HG02588 (cell line): Measurements from ENCODE around the gene GIT2.
A peak's percentile ranks its signal among the peaks of the same experiment; 100 is the strongest.
"Not testable (repeated sequence)": the region's sequence is repeated elsewhere in the genome, so short reads cannot be mapped to it uniquely, and the experiment has no call there.

Experiments
- ATAC-seq: cut with Tn5 transposase; IDR thresholded peaks from one replicate; pipeline ENCODE4 v1.9.1; 2021; ENCODE audit warnings: mild to moderate bottlenecking, moderate library complexity; ENCODE audit not compliant: unreplicated experiment

GIT2 gene

GRCh38 chr12:109896188-109896587 is 100.0 kb downstream of the GIT2 start:
- no peak for ATAC-seq

- no peak for ATAC-seq
These were observed 101.2 kb downstream of the GIT2 start for GRCh38 chr12:109894939-109895338.

GRCh38 chr12:109893261-109893995 is 102.7 kb downstream of the GIT2 start:
- no peak for ATAC-seq

- peak; percentile 62 for ATAC-seq
These were observed 103.4 kb downstream of the GIT2 start for GRCh38 chr12:109892748-109893147.

GRCh38 chr12:109892165-109892715 is 103.9 kb downstream of the GIT2 start:
- ATAC-seq = no peak

DNA sequence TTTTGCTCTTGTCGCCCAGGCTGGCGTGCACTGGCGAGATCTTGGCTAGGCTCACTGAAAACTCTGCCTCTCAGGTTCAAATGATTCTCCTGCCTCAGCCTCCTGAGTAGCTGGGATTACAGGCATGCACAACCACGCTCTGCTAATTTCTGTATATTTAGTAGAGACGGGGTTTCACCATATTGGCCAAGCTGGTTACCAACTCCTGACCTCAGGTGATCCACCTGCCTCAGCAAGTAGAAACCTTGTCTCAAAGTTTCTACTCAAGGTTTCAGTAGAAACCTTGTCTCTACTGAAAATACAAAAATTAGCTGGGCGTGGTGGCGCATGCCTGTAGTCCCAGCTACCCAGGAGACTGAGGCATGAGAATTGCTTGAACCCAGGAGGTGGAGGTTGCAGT is 104.4 kb downstream of the GIT2 start:
- ATAC-seq = not testable (repeated sequence)

DNA sequence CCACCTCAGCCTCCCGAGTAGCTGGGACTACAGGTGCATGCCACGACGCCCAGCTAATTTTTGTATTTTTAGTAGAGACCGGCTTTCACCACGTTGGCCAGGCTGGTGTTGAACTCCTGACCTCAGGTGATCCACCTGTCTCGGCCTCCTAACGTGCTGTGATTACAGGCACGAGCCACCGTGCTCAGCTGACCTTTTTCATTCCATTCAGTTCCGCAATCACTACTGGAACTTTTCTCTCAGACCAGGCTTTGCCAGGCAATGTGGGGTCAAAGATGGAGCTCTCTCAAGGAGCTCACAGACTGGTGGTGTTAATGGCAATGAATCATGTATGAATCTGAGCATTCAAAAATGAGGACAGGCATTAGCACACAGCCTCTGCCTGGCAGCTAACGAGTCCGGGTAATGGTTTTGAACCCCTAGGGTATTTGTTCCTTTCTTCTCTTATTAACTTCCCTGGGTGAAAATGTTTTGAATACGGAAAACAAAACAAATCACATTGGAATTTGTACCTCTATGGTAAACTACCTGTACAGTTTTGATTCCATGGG is 105.5 kb downstream of the GIT2 start:
- no peak for ATAC-seq

- no peak for ATAC-seq
These were observed 107.8 kb downstream of the GIT2 start for GRCh38 chr12:109888179-109889020.

- no peak for ATAC-seq
These were observed 110.6 kb downstream of the GIT2 start for GRCh38 chr12:109885616-109886015.

- no peak for ATAC-seq
These were observed 112.7 kb downstream of the GIT2 start for GRCh38 chr12:109883461-109883860.

DNA sequence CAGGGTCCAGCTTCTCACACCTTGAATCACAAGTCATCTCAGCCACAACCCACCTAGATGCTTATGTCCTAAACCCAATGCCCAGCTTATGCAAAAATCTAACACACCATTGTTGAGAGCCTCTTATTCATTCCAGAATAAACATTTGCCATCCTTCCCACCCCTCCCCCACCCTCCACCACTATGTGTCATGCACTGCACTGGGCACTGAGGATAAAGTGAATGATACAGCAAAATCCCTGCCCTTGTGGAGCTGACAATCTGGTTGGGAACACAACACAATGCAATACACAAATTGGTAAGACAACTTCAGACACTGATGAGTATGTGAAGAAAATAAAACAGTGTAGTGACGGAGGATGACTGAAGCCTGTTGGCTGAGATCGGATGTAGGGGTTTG is 114.4 kb downstream of the GIT2 start:
- ATAC-seq = no peak

GRCh38 chr12:109880938-109881337 is 115.2 kb downstream of the GIT2 start:
- ATAC-seq = no peak

- ATAC-seq = peak; percentile 89
These were observed 115.9 kb downstream of the GIT2 start, which contains the start of gene GLTP for GRCh38 chr12:109880043-109880931. Gene GLTP (minus strand): TSS chr12:109880541. CDS start chr12:109880374, 167 bp downstream.
